ENCODE results near the gene GLIS1. TPM values are rescaled to one million over a fixed set of nuclear protein-coding genes. Genes with fewer than 3 reads are reported as not detected.

The GLIS1 gene
- total and polyA plus RNA-seq, 2 of the 8 experiments (the other 6 are each of a cell fraction or from before 2014, with no cell fraction given), result 0.15 to 0.22 TPM

DNA sequence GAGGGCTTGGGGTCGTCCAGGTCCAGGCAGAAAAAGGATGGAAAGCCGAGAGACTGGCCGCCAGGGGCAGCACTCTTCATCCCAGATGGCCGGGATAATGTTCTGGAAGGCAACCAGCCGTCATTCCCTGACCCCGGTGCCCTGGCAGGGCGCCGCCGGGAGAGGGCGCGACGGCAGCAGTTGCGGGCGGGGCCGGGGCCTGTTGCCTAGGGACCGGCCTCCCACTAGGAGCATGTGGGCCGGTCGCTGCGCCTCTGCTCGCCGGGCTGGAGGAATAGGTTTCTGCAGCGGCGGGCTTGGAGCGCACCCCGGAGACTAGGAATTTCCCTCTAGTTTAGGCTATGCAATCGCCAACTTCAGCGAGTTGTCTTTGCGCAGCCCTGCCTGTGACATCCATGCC, 268.8 kb downstream of the GLIS1 start:
- H3K4me3 ChIP-seq (ENCODE audit: extremely low read depth in 1 of 4, insufficient read depth in 2 of 4, low read depth in 3 of 4, low read length in 4 of 4), result peak overlapping the region in 1 of 4 experiments; percentile 19; a peak in 2 of 8 replicates
- FAIRE-seq, result peak; percentile 36
- CTCF ChIA-PET (ENCODE audit: partially characterized antibody), result interaction anchor here (0.7 to 16.5 kb wide), 19 partner anchors 14 to 195 kb away, joined by 3 to 248 read pairs (median 4); partner anchors contain the start of gene DMRTB1
- TF ChIP-seq JUND (IDR thresholded peaks at IDR 0.05; ENCODE audit: low read length), result peak; percentile 48; the same call in 1 of the 2 replicates
- 0 out of 2 replicates have a peak, but pooled peaks have one; percentile 59 for TF ChIP-seq RXRA (IDR thresholded peaks at IDR 0.05; ENCODE audit: insufficient read depth, low read depth, low read length)
- TF ChIP-seq ZNF274 (IDR thresholded peaks at IDR 0.05; ENCODE audit: borderline replicate concordance, extremely low read depth, low read length), result no peak
- TF ChIP-seq CTBP2 (IDR thresholded peaks at IDR 0.05; ENCODE audit: borderline replicate concordance, insufficient read depth, insufficient read length, low read length), result no peak
- no peak for TF ChIP-seq KDM1A (IDR thresholded peaks at IDR 0.05; ENCODE audit: borderline replicate concordance, low read length)
- no peak for TF ChIP-seq KDM4A (IDR thresholded peaks at IDR 0.05; ENCODE audit: low read depth, low read length, severe bottlenecking)
- TF ChIP-seq FOSL1 (IDR thresholded peaks at IDR 0.05; ENCODE audit: insufficient read depth, low read depth, low read length), result no peak
- TF ChIP-seq SAP30 (IDR thresholded peaks at IDR 0.05; ENCODE audit: insufficient read depth, insufficient replicate concordance, low read length), result no peak
- TF ChIP-seq, protein P1, sequence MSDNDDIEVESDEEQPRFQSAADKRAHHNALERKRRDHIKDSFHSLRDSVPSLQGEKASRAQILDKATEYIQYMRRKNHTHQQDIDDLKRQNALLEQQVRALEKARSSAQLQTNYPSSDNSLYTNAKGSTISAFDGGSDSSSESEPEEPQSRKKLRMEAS (IDR thresholded peaks at IDR 0.05), result peak; percentile 82
- no peak for TF ChIP-seq BRCA1 (IDR thresholded peaks at IDR 0.05; ENCODE audit: low read depth, low read length)
- TF ChIP-seq NRF1 (IDR thresholded peaks at IDR 0.05; ENCODE audit: low read depth, low read length), result no peak
- TF ChIP-seq TBP (IDR thresholded peaks at IDR 0.05; ENCODE audit: low read depth, low read length), result peak; percentile 55; the same call in 1 of the 2 replicates
- no peak for TF ChIP-seq SIX5 (IDR thresholded peaks at IDR 0.05; ENCODE audit: low read depth, low read length)

More for the DNA sequence above, 268.8 kb downstream of the GLIS1 start:
- no peak overlapping the region for H3K9ac ChIP-seq (replicated peaks in 1 of 4; ENCODE audit: extremely low read depth in 1 of 4, low read depth in 3 of 4, low read length in 3 of 4)
- no peaks in the 10 kb centered on the region for H3K79me2 ChIP-seq (ENCODE audit: control insufficient read depth in 1 of 2, insufficient read depth in 2 of 2, low read length in 2 of 2)
- H4K20me1 ChIP-seq (replicated peaks in 1 of 2; ENCODE audit: control insufficient read depth in 1 of 2, insufficient read depth in 2 of 2, low read length in 2 of 2), result no peaks in the 10 kb centered on the region
- H2BK15ac ChIP-seq (ENCODE audit: low read length), result no peak overlapping the region; the same call in 1 of the 2 replicates
- 1% methylated on average over 21 of the region's 28 CpGs; no CpG with 5 or more reads in 1 of the 2 experiments for WGBS, 2 experiments (ENCODE audit: extremely low coverage in 1 of 2, insufficient coverage in 1 of 2, insufficient read length in 1 of 2, insufficient replicate concordance in 2 of 2, low coverage in 1 of 2, low lambda C conversion rate in 2 of 2, missing lambda C conversion rate in 1 of 2)
- peak overlapping the region; percentile 96; the same call in 1 of the 2 replicates for H2BK20ac ChIP-seq (ENCODE audit: low read length)
- H3K14ac ChIP-seq (ENCODE audit: insufficient read length), result no peak overlapping the region
- H4K91ac ChIP-seq (replicated peaks; ENCODE audit: insufficient read length, low read length), result peak overlapping the region; percentile 75
- 0 out of 4 replicates have a peak, but pooled peaks cover 0 to 3% of the 10 kb centered on the region in 2 experiments for H3K9me3 ChIP-seq (ENCODE audit: insufficient read depth in 2 of 2, low read depth in 1 of 2, low read length in 1 of 2)
- no peak overlapping the region for H3K27ac ChIP-seq (ENCODE audit: low read depth, low read length)
- no peak overlapping the region for H2BK120ac ChIP-seq (replicated peaks; ENCODE audit: low read depth, low read length)
- H4K5ac ChIP-seq (ENCODE audit: insufficient read length, low read depth, low read length), result no peak overlapping the region
- H4K8ac ChIP-seq (ENCODE audit: extremely low read depth, insufficient read depth, low read length), result peak overlapping the region; percentile 26
- DNase-seq (ENCODE audit: low read depth in 1 of 2, low spot score in 2 of 2), result peak; percentile 84 to 99
- peaks cover 0 to 7% (median 4%) of the 10 kb centered on the region in 4 experiments; a peak in 5 of 7 replicates for H3K4me1 ChIP-seq (replicated peaks in 1 of 4; ENCODE audit: control insufficient read depth in 3 of 4, insufficient read depth in 4 of 4, low read length in 3 of 4)
- H3K23ac ChIP-seq (ENCODE audit: insufficient read length), result no peak overlapping the region
- H3K56ac ChIP-seq (replicated peaks; ENCODE audit: insufficient read length, low read depth, low read length), result no peak overlapping the region
- peaks cover 0 to 6% (median 2%) of the 10 kb centered on the region in 4 experiments; a peak in 3 of 7 replicates for H3K27me3 ChIP-seq (replicated peaks in 1 of 4; ENCODE audit: control insufficient read depth in 3 of 4, extremely low read depth in 1 of 4, insufficient read depth in 3 of 4, low read length in 3 of 4)
- H2BK12ac ChIP-seq (ENCODE audit: low read depth, low read length), result peak overlapping the region; percentile 75; the same call in 1 of the 2 replicates
- no peak overlapping the region for H2AK5ac ChIP-seq (ENCODE audit: low read depth, low read length)
- H2AFZ ChIP-seq (ENCODE audit: low read length), result peak overlapping the region; percentile 76; the same call in 1 of the 2 replicates
- H3K23me2 ChIP-seq (ENCODE audit: low read depth, low read length), result no peaks in the 10 kb centered on the region
- H3K4me2 ChIP-seq (ENCODE audit: insufficient read depth in 1 of 2, low read depth in 2 of 2, low read length in 2 of 2), result peak overlapping the region in 1 of 2 experiments; percentile 21; a peak in 2 of 4 replicates
- no peaks in the 10 kb centered on the region for H3K79me1 ChIP-seq (ENCODE audit: low read depth, low read length)
- H2BK5ac ChIP-seq (ENCODE audit: low read depth, low read length), result peak overlapping the region; percentile 66; the same call in 1 of the 2 replicates
- peak overlapping the region; percentile 76 for H3K18ac ChIP-seq (ENCODE audit: extremely low read depth, low read length)
- H3K36me3 ChIP-seq (ENCODE audit: control insufficient read depth in 2 of 4, insufficient read depth in 4 of 4, low read length in 3 of 4), result no peaks in the 10 kb centered on the region
- H3K4ac ChIP-seq (replicated peaks; ENCODE audit: insufficient read length, low read depth, low read length), result no peak overlapping the region
- POLR2A ChIA-PET (ENCODE audit: partially characterized antibody), result no interaction called here

Data from H1 (cell line).